ENCODE results near the gene RAPGEF3. TPM values are rescaled to one million over a fixed set of nuclear protein-coding genes. Genes with fewer than 3 reads are reported as not detected.

Gene RAPGEF3
- total and polyA plus RNA-seq, 2 donors from 2014 or later: 84.3 to 179 TPM

- peak; percentile 47 to 96 (median 73) for DNase-seq
- H3K36me3 ChIP-seq (ENCODE audit: control insufficient read depth in 2 of 3, insufficient read depth in 3 of 3, low read length in 3 of 3): peaks cover 0 to 12% (median 3%) of the 10 kb centered on the region in 3 donors
- H3K4me3 ChIP-seq (ENCODE audit: low read length in 3 of 3): no peak overlapping the region
- H3K27ac ChIP-seq (ENCODE audit: low read depth in 2 of 2, low read length in 2 of 2): peak overlapping the region; percentile 43 to 48
- TF ChIP-seq, protein P1, sequence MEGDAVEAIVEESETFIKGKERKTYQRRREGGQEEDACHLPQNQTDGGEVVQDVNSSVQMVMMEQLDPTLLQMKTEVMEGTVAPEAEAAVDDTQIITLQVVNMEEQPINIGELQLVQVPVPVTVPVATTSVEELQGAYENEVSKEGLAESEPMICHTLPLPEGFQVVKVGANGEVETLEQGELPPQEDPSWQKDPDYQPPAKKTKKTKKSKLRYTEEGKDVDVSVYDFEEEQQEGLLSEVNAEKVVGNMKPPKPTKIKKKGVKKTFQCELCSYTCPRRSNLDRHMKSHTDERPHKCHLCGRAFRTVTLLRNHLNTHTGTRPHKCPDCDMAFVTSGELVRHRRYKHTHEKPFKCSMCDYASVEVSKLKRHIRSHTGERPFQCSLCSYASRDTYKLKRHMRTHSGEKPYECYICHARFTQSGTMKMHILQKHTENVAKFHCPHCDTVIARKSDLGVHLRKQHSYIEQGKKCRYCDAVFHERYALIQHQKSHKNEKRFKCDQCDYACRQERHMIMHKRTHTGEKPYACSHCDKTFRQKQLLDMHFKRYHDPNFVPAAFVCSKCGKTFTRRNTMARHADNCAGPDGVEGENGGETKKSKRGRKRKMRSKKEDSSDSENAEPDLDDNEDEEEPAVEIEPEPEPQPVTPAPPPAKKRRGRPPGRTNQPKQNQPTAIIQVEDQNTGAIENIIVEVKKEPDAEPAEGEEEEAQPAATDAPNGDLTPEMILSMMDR (IDR thresholded peaks at IDR 0.05; ENCODE audit: borderline replicate concordance, extremely low read depth, insufficient read depth): no peak
- no peaks in the 10 kb centered on the region for H3K27me3 ChIP-seq (ENCODE audit: control insufficient read depth, insufficient read depth, low read length)
- intact Hi-C loops (cut with DNase I): no loop called here
- no peaks in the 10 kb centered on the region for H3K9me3 ChIP-seq (ENCODE audit: control insufficient read depth in 2 of 3, insufficient read depth in 1 of 3, low read length in 3 of 3)
- peaks cover 2 to 38% (median 14%) of the 10 kb centered on the region in 3 donors for H3K4me1 ChIP-seq (ENCODE audit: control insufficient read depth in 2 of 3, insufficient read depth in 2 of 3, low read depth in 1 of 3, low read length in 3 of 3)
- no peak for FAIRE-seq
- H3K9ac ChIP-seq (ENCODE audit: low read length in 3 of 3): peak overlapping the region in 1 of 3 donors; percentile 34
Observed at GRCh38 chr12:47736877-47737676, 21.6 kb downstream of the RAPGEF3 start.

DNA sequence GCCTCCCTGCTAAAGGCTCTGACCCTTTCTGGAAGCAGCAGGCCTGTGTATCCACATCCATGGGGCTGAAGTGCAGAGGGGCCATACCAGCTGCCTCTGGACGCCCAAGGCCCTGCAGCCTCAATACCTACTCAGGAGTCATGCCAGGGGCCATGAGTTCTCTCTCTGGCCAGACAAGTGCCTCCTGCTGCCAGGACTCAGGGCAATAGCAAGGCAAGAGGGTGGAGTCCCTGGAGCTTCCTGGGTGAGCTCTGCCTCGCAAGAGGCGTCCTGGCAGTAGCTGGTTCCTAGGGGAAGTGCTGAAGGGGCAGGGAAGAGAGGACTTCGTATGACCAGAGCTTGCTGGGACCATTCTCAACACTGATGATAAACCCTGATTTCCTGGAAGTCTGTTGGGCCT, 22.5 kb downstream of the RAPGEF3 start:
- peak overlapping the region in 1 of 2 donors; percentile 48 for H3K27ac ChIP-seq (ENCODE audit: low read depth in 2 of 2, low read length in 2 of 2)
- DNase-seq (peak in 1 of 5 donors; percentile 50), FAIRE-seq (no peak)
- no peak overlapping the region for H3K9ac ChIP-seq (ENCODE audit: low read length in 3 of 3)
- no peaks in the 10 kb centered on the region for H3K9me3 ChIP-seq (ENCODE audit: control insufficient read depth in 2 of 3, insufficient read depth in 1 of 3, low read length in 3 of 3)
- peaks cover 0 to 12% (median 3%) of the 10 kb centered on the region in 3 donors for H3K36me3 ChIP-seq (ENCODE audit: control insufficient read depth in 2 of 3, insufficient read depth in 3 of 3, low read length in 3 of 3)
- TF ChIP-seq, protein P1 (IDR thresholded peaks at IDR 0.05; ENCODE audit: borderline replicate concordance, extremely low read depth, insufficient read depth): no peak
- H3K4me1 ChIP-seq (ENCODE audit: control insufficient read depth in 2 of 3, insufficient read depth in 2 of 3, low read depth in 1 of 3, low read length in 3 of 3): peaks cover 2 to 38% (median 14%) of the 10 kb centered on the region in 3 donors
- intact Hi-C loops (cut with DNase I): no loop called here
- H3K27me3 ChIP-seq (ENCODE audit: control insufficient read depth, insufficient read depth, low read length): no peaks in the 10 kb centered on the region
- H3K4me3 ChIP-seq (ENCODE audit: low read length in 3 of 3): no peak overlapping the region

GRCh38 chr12:47735649-47736048, 23.0 kb downstream of the RAPGEF3 start:
- Histone ChIP-seq H3K9ac (ENCODE audit: low read length in 3 of 3) (no peak overlapping the region), H3K4me1 (ENCODE audit: control insufficient read depth in 2 of 3, insufficient read depth in 2 of 3, low read depth in 1 of 3, low read length in 3 of 3) (peaks cover 2 to 38% (median 14%) of the 10 kb centered on the region in 3 donors)
- intact Hi-C loops (cut with DNase I): no loop called here

More at GRCh38 chr12:47735649-47736048, 23.0 kb downstream of the RAPGEF3 start:
- Histone ChIP-seq H3K27me3 (ENCODE audit: control insufficient read depth, insufficient read depth, low read length) (no peaks in the 10 kb centered on the region), H3K36me3 (ENCODE audit: control insufficient read depth in 2 of 3, insufficient read depth in 3 of 3, low read length in 3 of 3) (peaks cover 0 to 12% (median 3%) of the 10 kb centered on the region in 3 donors), H3K4me3 (ENCODE audit: low read length in 3 of 3) (no peak overlapping the region), H3K27ac (ENCODE audit: low read depth in 2 of 2, low read length in 2 of 2) (no peak overlapping the region), H3K9me3 (ENCODE audit: control insufficient read depth in 2 of 3, insufficient read depth in 1 of 3, low read length in 3 of 3) (no peaks in the 10 kb centered on the region)
- peak in 1 of 5 donors; percentile 29 for DNase-seq
- TF ChIP-seq, protein P1 (IDR thresholded peaks at IDR 0.05; ENCODE audit: borderline replicate concordance, extremely low read depth, insufficient read depth): no peak
- no peak for FAIRE-seq

All from kidney (tissue), 14 donors.